C1 segment of cervical spinal cord (tissue), 14 donors: ENCODE results near the gene PLS3.
A peak's percentile ranks its signal among the peaks of the same experiment; 100 is the strongest.

Experiments used
- DNase-seq, 14 donors: peaks; one replicate each; lab custom pipeline; 2025; lab: John Stamatoyannopoulos, UW

PLS3 gene

GRCh38 chrX:115565888-115566287, 4.9 kb downstream of the PLS3 start:
- no peak for DNase-seq

- DNase-seq: no peak
Observed at GRCh38 chrX:115571712-115572111, 10.7 kb downstream of the PLS3 start.

- DNase-seq: no peak
Observed at GRCh38 chrX:115573185-115573584, 12.2 kb downstream of the PLS3 start.

- DNase-seq: no peak
Observed at GRCh38 chrX:115576676-115577075, 15.7 kb downstream of the PLS3 start.

GRCh38 chrX:115579327-115579726, 18.4 kb downstream of the PLS3 start:
- DNase-seq: no peak

- DNase-seq: no peak
Observed at GRCh38 chrX:115579786-115580294, 18.9 kb downstream of the PLS3 start.

- DNase-seq: no peak
Observed at GRCh38 chrX:115581759-115582615, 21.0 kb downstream of the PLS3 start.

- DNase-seq: peak in 1 of 14 donors; percentile 6
Observed at GRCh38 chrX:115582616-115583495, 21.9 kb downstream of the PLS3 start.

GRCh38 chrX:115583496-115584004, 22.6 kb downstream of the PLS3 start:
- DNase-seq: no peak

- no peak for DNase-seq
Observed at GRCh38 chrX:115584696-115585095, 23.7 kb downstream of the PLS3 start.

GRCh38 chrX:115588179-115588578, 27.2 kb downstream of the PLS3 start:
- no peak for DNase-seq

- no peak for DNase-seq
Observed at GRCh38 chrX:115589419-115589818, 28.4 kb downstream of the PLS3 start.

GRCh38 chrX:115591420-115591819, 30.4 kb downstream of the PLS3 start:
- no peak for DNase-seq

- DNase-seq: no peak
Observed at GRCh38 chrX:115591856-115592842, 31.2 kb downstream of the PLS3 start.

- DNase-seq: no peak
Observed at GRCh38 chrX:115592997-115593734, 32.2 kb downstream of the PLS3 start.

GRCh38 chrX:115595049-115595448, 34.1 kb downstream of the PLS3 start:
- no peak for DNase-seq

GRCh38 chrX:115598556-115598955, 37.6 kb downstream of the PLS3 start:
- DNase-seq: no peak

- DNase-seq: no peak
Observed at GRCh38 chrX:115602308-115602707, 41.3 kb downstream of the PLS3 start.

GRCh38 chrX:115602729-115603389, 41.9 kb downstream of the PLS3 start:
- no peak for DNase-seq
